ENCODE measurements around the gene GDF2. TPM values are rescaled to one million over a fixed set of nuclear protein-coding genes. Genes with fewer than 3 reads are reported as not detected.

The GDF2 gene
- total and polyA plus RNA-seq, 2 donors, result not detected

DNA sequence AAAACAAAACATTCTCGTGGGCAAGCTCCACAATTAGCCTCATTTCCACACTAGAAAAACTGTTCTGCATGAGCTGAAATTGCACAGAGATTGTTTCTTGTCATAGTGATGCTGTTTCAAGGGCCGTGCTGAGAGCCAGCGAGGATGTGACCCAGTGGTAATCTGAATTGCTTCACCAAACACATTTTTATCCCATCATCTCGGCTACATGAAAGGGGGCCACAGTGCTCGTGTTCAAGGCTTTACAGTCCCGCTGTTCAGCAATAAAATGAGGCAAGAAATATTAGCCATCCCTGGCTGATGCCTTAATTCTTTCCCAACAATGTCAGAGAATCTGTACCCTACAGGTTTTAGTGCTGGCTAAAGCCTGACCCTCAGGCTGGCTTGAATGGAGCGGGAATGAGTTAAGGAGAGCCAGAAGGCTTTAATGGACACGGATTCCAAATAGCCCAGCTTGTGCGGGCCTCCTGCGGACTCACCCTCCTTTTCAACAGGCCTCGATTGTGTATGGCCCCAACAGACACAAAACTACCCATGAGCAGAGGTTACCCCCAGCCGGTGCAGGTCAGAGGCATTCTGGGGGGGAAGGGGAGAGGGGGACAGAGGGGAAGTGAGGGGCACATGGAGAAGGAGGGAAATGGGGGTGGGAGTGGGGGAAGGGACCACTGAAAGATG lies 24.3 kb upstream of the GDF2 start:
- WGBS, result 90% methylated on average over 12 of the region's 12 CpGs
- Histone ChIP-seq H3K36me3 (ENCODE audit: insufficient read depth) (no peaks in the 10 kb centered on the region), H3K4me3 (ENCODE audit: low read depth, low read length) (no peak overlapping the region), H3K4me1 (ENCODE audit: insufficient read depth) (peaks cover 4% of the 10 kb centered on the region), H3K27ac (ENCODE audit: low read depth) (no peak overlapping the region)
- DNase-seq (ENCODE audit: extremely low spot score), result no peak

DNA sequence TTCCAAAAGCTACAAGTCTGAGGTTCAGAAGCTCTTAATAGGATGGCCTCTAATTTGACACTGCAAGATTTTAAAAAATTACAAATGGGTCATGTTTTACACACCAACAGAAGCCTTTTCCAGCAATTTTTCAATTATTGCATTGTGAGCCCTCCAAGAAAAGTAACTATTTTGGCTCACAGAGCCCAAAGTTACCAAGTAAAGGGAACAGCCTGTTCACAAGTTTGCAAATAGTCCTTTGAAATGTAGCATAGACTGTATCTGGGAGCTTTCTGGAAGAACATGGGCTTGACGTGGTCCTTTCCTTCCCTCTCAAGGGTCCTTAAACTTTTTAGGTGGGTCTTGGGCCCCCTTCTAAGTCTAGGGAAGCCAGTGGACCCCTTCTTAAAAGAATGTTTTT lies 23.5 kb upstream of the GDF2 start:
- H3K4me3 ChIP-seq (ENCODE audit: low read depth, low read length), result no peak overlapping the region
- no peaks in the 10 kb centered on the region for H3K36me3 ChIP-seq (ENCODE audit: insufficient read depth)
- H3K4me1 ChIP-seq (ENCODE audit: insufficient read depth), result peaks cover 4% of the 10 kb centered on the region
- no peak overlapping the region for H3K27ac ChIP-seq (ENCODE audit: low read depth)
- no peak for DNase-seq (ENCODE audit: extremely low spot score)
- 79% methylated on average over 1 of the region's 1 CpG for WGBS

DNA sequence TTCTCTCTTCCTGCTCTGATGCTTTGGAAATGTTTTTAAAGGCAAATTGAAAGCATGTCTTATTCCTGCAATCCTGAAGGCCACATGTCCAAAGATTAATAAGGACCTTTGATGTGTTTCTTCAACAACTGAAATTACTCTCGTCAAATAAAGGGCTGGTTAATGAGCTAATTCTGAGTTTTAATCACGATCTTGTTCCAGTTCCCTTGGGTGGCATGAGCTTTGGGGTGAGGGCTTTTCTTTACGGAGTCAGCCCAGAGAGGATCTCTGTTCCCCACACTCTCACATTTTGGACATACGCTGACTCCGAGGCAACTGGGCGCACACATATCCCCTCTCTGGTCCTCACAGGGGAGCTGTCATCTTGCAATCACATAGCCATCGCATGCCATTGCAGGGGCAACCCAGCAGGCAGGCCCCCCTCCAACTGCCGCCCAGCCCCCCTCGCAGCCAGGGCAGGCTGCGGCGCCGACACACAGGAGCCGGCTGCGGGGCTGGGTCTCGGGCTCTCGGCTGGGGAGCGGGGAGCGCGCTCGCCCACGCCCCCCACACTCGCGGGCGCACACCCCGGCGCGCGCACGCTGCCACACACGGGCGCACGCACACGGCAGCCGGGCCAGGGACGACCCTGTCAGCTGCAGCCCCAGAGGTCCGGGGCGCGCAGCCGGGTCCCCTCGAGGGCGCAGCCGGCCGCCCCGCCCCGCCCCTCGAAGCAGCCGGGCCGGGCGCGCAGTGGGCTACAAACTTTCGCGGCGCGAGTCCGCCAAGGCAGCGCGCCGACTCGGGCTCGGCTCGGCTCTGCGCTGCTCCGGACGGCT lies 22.4 kb upstream of the GDF2 start, which contains the start of gene GDF10:
Gene GDF10 (plus strand): TSS at position 587 of the 818 bp plus-strand sequence. CDS start 455 bp downstream, outside the sequence.
- DNase-seq (ENCODE audit: extremely low spot score), result no peak
- Histone ChIP-seq H3K36me3 (ENCODE audit: insufficient read depth) (no peaks in the 10 kb centered on the region), H3K4me3 (ENCODE audit: low read depth, low read length) (peak within 1 kb of the TSS; percentile 41), H3K4me1 (ENCODE audit: insufficient read depth) (peaks cover 4% of the 10 kb centered on the region), H3K27ac (ENCODE audit: low read depth) (no peak within 1 kb of the TSS)
- 6% methylated on average over 64 of the region's 64 CpGs for WGBS

DNA sequence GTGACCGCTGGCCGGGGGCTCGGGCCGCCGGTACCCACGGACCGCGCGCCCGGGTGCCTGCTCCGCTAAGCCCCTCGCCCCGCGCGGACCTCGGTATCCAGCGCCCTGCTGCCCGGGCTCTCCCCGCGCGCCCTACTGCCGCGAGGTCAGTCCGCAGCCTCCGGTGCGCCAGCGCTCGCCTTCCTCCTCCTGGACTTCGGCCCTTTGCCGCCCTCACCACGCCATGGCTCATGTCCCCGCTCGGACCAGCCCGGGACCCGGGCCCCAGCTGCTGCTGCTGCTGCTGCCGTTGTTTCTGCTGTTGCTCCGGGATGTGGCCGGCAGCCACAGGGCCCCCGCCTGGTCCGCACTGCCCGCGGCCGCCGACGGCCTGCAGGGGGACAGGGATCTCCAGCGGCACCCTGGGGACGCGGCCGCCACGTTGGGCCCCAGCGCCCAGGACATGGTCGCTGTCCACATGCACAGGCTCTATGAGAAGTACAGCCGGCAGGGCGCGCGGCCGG lies 21.8 kb upstream of the GDF2 start:
- peak overlapping the region; percentile 41 for H3K4me3 ChIP-seq (ENCODE audit: low read depth, low read length)
- H3K4me1 ChIP-seq (ENCODE audit: insufficient read depth), result peaks cover 4% of the 10 kb centered on the region
- H3K36me3 ChIP-seq (ENCODE audit: insufficient read depth), result no peaks in the 10 kb centered on the region
- no peak for DNase-seq (ENCODE audit: extremely low spot score)
- H3K27ac ChIP-seq (ENCODE audit: low read depth), result no peak overlapping the region
- WGBS, result 3% methylated on average over 57 of the region's 57 CpGs

DNA sequence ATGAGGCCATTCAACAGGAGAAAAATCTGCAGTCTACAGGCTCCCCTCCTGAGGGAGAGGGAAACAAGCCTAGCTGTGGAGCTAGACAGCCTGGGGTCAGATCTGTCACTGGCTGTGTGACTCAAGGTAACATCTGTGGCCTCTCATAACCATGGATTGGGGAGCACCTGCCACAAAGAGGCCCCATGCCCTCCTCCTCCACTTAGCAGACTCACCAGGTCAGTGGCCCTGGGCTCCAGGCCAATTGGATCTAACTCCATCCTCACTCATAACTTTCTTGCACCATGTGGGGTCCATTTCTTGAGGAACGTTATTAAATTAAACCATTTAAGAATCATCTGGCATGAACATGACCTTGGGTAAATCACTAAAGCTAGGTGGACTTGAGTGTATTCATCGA lies 20.4 kb upstream of the GDF2 start:
- 69% methylated on average over 2 of the region's 2 CpGs for WGBS
- Histone ChIP-seq H3K4me1 (ENCODE audit: insufficient read depth) (peaks cover 4% of the 10 kb centered on the region), H3K27ac (ENCODE audit: low read depth) (no peak overlapping the region), H3K4me3 (ENCODE audit: low read depth, low read length) (no peak overlapping the region), H3K36me3 (ENCODE audit: insufficient read depth) (no peaks in the 10 kb centered on the region)
- no peak for DNase-seq (ENCODE audit: extremely low spot score)

DNA sequence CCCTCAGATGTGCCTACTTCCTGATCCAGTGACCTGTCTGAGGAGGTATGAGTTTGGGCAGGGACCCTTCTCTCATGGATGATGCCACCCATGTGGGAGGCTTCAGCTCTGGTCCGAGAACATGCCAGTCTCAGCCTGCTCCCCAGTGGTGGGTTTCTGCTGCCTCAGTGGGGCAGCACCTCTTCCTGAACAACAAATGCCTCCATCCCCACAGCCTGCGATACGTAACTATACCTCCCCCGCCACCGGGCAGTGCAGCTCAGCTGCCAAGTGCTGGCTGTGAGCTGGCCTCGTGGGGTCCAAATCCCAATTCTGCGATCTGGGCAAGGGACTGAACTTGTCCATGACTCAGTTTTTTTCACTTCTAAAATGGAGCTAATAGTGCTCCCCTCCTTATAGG lies 19.1 kb upstream of the GDF2 start:
- Histone ChIP-seq H3K36me3 (ENCODE audit: insufficient read depth) (no peaks in the 10 kb centered on the region), H3K4me1 (ENCODE audit: insufficient read depth) (peaks cover 4% of the 10 kb centered on the region), H3K27ac (ENCODE audit: low read depth) (no peak overlapping the region), H3K4me3 (ENCODE audit: low read depth, low read length) (no peak overlapping the region)
- WGBS, result 94% methylated on average over 7 of the region's 7 CpGs
- DNase-seq (ENCODE audit: extremely low spot score), result no peak

DNA sequence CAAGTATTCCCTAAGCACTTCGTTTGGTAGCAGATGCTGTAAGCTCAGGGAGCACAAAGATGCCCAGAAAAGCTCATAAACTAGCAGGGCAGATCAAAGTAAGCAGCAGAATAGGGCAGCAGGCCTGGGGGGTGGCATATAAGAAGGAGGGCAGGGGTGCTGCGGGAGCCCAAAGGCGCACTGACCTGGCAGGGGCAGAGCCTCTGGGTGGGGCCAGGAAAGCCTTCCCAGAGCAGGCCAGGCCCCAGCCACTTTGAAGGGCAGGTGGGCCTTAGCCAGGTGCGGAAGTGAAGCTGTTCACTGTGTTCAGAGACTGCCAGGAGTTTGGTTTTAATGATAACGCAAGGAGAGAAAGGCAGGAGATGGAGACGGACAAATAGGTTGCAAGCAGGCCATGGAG lies 18.4 kb upstream of the GDF2 start:
- H3K4me1 ChIP-seq (ENCODE audit: insufficient read depth), result peaks cover 4% of the 10 kb centered on the region
- 93% methylated on average over 6 of the region's 6 CpGs for WGBS
- DNase-seq (ENCODE audit: extremely low spot score), result no peak
- H3K27ac ChIP-seq (ENCODE audit: low read depth), result no peak overlapping the region
- no peak overlapping the region for H3K4me3 ChIP-seq (ENCODE audit: low read depth, low read length)
- no peaks in the 10 kb centered on the region for H3K36me3 ChIP-seq (ENCODE audit: insufficient read depth)

DNA sequence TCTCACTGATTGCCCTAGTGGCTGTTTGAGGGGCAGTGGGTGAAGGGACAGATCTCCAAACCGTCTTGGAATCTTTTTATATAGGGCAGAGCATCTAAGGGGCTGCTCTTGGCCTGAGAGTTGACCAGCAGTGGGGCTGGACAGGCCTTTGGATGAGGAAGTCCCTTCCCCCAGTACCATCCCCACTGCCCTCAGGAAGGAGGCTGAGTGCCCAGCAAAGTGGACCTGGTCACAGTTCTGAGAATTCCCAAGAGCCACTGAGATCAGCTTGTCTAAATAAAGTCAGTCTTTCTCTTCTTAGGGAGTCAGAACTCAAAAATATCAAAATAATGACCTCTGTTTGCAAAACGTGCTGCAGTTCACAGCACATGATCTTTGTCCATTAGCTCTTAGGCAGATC lies 16.7 kb upstream of the GDF2 start:
- no peak overlapping the region for H3K4me3 ChIP-seq (ENCODE audit: low read depth, low read length)
- 66% methylated on average over 2 of the region's 2 CpGs for WGBS
- no peak overlapping the region for H3K27ac ChIP-seq (ENCODE audit: low read depth)
- no peaks in the 10 kb centered on the region for H3K36me3 ChIP-seq (ENCODE audit: insufficient read depth)
- DNase-seq (ENCODE audit: extremely low spot score), result no peak
- no peaks in the 10 kb centered on the region for H3K4me1 ChIP-seq (ENCODE audit: insufficient read depth)

DNA sequence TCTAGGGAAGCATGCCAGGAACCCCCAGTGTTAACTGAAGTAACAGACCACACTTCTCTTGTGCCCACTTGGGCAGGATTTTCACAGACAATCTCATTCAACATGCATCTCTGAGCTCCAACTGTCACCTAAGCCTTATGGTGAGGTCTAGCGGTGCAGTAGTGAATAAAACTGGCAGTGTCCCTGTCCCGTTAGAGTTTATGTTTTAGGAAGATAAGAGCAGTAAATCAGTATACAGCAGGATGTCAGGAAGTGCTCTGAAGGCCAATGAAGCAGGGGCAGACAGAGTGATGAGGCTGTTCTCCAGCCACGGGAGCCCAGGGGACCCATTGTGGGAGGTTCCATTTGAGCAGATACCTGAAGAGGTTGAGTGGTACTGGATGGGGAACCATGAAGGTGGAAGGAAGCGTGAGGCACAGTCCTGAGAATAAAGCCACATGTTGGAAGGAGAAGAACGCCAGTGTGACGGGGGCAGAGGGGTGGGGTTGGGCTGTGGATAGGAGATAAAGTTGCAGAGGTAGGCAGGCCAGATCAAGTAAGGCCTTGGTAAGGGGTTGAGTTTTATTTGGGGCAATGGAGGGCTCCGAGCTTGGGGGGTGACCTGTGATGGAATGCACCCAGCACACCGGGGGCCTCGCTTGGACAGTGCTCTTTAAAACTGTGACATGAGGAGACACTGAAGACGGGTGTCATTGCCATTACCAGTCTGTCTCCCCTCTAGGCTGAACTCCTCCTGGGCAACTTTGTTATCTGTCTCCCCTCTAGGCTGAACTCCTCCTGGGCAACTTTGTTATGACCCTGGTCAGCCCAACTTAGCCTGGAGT lies 15.7 kb upstream of the GDF2 start:
- 73% methylated on average over 10 of the region's 10 CpGs for WGBS
- no peaks in the 10 kb centered on the region for H3K36me3 ChIP-seq (ENCODE audit: insufficient read depth)
- DNase-seq (ENCODE audit: extremely low spot score), result no peak
- H3K4me3 ChIP-seq (ENCODE audit: low read depth, low read length), result no peak overlapping the region
- no peaks in the 10 kb centered on the region for H3K4me1 ChIP-seq (ENCODE audit: insufficient read depth)
- no peak overlapping the region for H3K27ac ChIP-seq (ENCODE audit: low read depth)

DNA sequence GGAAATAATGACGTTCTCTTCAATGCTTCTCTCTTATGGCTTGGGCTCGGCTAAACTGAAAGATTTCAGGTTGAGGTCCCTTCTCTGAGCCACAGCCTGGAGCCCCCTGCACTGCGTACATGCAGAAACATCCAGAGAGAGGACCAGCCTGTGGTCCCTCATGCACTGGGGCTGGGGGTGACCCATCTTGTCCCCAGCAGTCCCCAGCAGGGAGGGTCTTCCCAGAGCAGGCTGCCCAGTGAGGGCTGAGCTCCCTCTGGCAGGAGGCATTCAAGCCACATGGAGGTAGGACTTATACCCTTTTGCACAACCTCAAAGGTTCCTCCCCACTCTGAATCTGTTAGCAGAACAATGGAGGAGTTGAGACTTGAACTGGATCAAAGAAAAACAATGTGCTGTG lies 14.9 kb upstream of the GDF2 start:
- no peak for DNase-seq (ENCODE audit: extremely low spot score)
- Histone ChIP-seq H3K4me3 (ENCODE audit: low read depth, low read length) (no peak overlapping the region), H3K36me3 (ENCODE audit: insufficient read depth) (no peaks in the 10 kb centered on the region), H3K4me1 (ENCODE audit: insufficient read depth) (no peaks in the 10 kb centered on the region), H3K27ac (ENCODE audit: low read depth) (no peak overlapping the region)
- 86% methylated on average over 3 of the region's 3 CpGs for WGBS

DNA sequence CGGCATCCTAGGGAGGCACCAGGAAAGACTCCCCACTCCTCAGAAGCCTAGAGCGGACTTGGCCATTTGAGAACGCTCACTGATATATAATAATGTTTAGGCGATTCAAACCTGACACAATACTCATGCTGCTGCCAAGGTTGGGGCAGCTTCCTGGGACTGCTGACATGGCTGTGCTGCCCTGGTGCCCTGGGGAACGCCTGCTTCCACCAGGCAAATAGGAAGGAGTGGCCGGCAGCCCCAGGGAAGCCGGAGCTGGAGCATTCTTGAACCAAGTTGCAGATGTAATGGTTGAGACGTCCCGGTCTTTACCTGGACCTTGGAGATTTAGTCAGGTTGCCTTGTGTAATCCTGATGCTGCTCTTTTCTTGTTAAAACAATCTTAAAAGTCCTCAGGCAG lies 13.5 kb upstream of the GDF2 start:
- Histone ChIP-seq H3K4me1 (ENCODE audit: insufficient read depth) (no peaks in the 10 kb centered on the region), H3K36me3 (ENCODE audit: insufficient read depth) (no peaks in the 10 kb centered on the region), H3K4me3 (ENCODE audit: low read depth, low read length) (no peak overlapping the region), H3K27ac (ENCODE audit: low read depth) (no peak overlapping the region)
- 76% methylated on average over 9 of the region's 9 CpGs for WGBS
- no peak for DNase-seq (ENCODE audit: extremely low spot score)

DNA sequence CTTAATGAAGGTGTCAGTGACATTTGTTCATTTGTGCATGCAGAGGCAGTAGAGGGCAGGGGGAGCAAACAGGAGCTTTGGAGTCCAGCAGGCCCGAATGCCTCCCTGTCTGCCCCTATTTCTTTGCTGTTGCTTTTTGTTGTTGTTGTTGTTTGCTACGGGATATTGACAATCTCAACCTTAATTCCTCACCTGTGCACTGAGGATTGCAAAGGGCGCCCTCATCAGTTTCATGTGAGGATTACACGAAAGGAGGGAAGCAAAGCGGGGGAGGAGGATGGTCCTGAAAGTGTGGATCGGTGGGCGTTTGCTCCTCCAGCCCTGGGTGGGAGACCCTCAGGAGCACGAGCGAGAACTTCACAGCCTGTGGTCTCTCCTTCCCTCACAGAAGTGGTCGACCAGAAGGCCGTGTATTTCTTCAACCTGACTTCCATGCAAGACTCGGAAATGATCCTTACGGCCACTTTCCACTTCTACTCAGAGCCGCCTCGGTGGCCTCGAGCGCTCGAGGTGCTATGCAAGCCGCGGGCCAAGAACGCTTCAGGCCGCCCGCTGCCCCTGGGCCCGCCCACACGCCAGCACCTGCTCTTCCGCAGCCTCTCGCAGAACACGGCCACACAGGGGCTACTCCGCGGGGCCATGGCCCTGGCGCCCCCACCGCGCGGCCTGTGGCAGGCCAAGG lies 12.7 kb upstream of the GDF2 start:
- Histone ChIP-seq H3K27ac (ENCODE audit: low read depth) (no peak overlapping the region), H3K36me3 (ENCODE audit: insufficient read depth) (no peaks in the 10 kb centered on the region), H3K4me3 (ENCODE audit: low read depth, low read length) (no peak overlapping the region), H3K4me1 (ENCODE audit: insufficient read depth) (no peaks in the 10 kb centered on the region)
- 90% methylated on average over 34 of the region's 34 CpGs for WGBS
- no peak for DNase-seq (ENCODE audit: extremely low spot score)

DNA sequence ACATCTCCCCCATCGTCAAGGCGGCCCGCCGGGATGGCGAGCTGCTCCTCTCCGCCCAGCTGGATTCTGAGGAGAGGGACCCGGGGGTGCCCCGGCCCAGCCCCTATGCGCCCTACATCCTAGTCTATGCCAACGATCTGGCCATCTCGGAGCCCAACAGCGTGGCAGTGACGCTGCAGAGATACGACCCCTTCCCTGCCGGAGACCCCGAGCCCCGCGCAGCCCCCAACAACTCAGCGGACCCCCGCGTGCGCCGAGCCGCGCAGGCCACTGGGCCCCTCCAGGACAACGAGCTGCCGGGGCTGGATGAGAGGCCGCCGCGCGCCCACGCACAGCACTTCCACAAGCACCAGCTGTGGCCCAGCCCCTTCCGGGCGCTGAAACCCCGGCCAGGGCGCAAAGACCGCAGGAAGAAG lies 12.2 kb upstream of the GDF2 start:
- no peak for DNase-seq (ENCODE audit: extremely low spot score)
- WGBS, result 98% methylated on average over 37 of the region's 37 CpGs
- no peaks in the 10 kb centered on the region for H3K36me3 ChIP-seq (ENCODE audit: insufficient read depth)
- no peaks in the 10 kb centered on the region for H3K4me1 ChIP-seq (ENCODE audit: insufficient read depth)
- H3K27ac ChIP-seq (ENCODE audit: low read depth), result no peak overlapping the region
- H3K4me3 ChIP-seq (ENCODE audit: low read depth, low read length), result no peak overlapping the region

Data from urinary bladder (tissue), 4 donors.